SH-SY5Y (cell line): ENCODE measurements around the gene THUMPD2.

Source experiments
- GATA2 ChIP-seq: IDR thresholded peaks from 2 replicates; pipeline ENCODE4 v1.6.1; 2011; ENCODE audit warnings: mild to moderate bottlenecking, low read depth, low read length
- GATA3 ChIP-seq: IDR thresholded peaks from 2 replicates; pipeline ENCODE4 v1.6.1; 2011; ENCODE audit warnings: low read depth, mild to moderate bottlenecking, low read length, moderate library complexity

Gene THUMPD2

DNA sequence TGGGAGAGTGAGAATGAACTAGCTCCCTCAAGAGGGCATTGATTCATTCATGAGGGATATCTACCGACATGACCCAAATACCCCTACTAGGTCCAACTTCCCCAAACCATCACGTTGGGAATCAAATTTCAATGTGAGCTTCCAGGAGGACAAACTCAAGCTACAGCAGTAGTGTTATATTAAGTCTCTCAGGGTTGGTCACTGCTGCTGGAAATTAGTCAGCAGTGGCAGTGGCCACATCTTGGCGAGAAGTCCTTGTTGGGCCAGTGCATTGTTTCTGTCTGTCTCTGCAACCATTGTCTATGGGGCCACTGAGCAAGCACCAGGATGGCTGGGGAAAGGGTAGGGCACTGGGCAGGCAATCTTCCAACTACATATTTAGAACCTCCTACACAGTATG, 47.5 kb downstream of the THUMPD2 start:
- TF ChIP-seq GATA2 = no peak
- no peak for TF ChIP-seq GATA3

DNA sequence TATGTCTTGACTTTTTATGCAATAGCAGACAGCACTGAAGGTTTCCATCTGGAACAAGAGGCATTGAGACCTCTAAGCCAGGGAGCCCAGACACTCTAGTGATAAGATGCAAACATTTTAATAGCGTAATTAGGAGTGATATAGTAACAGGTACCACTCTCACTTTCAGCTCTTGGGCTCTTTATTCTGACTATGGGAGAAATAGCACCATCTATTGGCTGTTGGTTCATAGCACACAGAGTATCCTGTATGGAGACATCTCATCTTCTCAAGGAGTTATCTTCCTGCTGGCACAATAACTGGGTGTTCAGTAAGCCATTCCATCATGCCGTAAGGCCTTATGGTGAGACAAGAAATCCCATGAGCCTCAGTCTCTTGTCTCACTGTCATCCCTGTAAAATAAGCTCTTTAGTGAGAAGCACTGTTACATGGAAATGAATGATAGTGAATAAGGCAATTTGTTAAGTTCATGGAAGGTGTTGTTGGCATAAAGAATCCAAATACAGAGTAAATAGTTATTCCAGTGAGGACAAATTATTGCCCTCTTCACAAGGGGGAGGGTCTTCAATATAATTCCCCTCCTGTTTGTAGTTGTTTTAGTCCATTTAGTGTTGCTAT, 48.3 kb downstream of the THUMPD2 start:
- no peak for TF ChIP-seq GATA3
- TF ChIP-seq GATA2 = no peak

GRCh38 chr2:39730276-39730675, 48.8 kb downstream of the THUMPD2 start:
- TF ChIP-seq GATA3 (no peak), GATA2 (no peak)

DNA sequence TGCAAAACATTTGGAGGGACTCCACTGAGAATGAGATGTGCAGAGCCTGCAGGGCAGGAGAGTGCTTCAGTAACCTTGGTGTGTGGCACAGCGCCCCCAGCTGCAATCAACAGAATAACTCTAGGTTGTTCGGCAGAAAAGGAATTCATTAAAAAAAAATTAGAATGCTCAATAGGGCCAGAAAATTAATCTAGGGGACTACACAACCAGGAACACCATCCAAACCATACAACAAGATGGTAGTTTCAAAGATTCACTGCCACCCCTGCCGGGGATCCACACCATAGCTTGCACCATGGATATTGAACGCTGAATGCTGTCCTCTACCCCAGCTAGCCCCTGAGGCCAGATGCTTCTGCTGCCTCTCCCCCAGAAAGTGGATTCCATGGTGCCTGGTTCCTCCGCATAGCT, 50.1 kb downstream of the THUMPD2 start:
- TF ChIP-seq GATA2 (no peak), GATA3 (no peak)

- no peak for TF ChIP-seq GATA3
Measured at GRCh38 chr2:39725401-39725800, 53.7 kb downstream of the THUMPD2 start.

GRCh38 chr2:39724828-39725144, 54.3 kb downstream of the THUMPD2 start:
- TF ChIP-seq GATA3 (no peak), GATA2 (no peak)

GRCh38 chr2:39723946-39724827, 54.9 kb downstream of the THUMPD2 start:
- no peak for TF ChIP-seq GATA2
- no peak for TF ChIP-seq GATA3

GRCh38 chr2:39723497-39723896, 55.6 kb downstream of the THUMPD2 start:
- TF ChIP-seq GATA3 = no peak
- TF ChIP-seq GATA2 = no peak

DNA sequence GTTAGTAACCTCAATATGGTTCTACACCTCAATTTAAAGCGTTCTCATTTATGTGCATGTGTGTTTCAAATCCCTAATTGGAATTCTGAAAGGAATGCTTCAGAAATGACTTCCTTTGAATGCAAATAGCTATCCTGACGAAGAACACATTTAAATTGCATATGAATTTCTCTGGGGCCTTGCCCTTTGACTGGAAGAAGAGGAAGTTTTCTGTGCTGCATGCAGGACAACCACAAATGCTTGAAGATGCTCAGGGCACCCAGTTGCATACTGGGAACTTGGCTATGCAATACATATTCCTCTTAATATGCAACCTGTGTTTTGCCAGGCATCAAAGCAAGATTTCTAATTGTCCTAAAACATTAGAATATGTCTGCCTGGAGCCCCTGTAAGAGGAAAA, 58.1 kb downstream of the THUMPD2 start:
- TF ChIP-seq GATA2 (no peak), GATA3 (no peak)

- no peak for TF ChIP-seq GATA2
- no peak for TF ChIP-seq GATA3
Measured at GRCh38 chr2:39719317-39719716, 59.7 kb downstream of the THUMPD2 start.

DNA sequence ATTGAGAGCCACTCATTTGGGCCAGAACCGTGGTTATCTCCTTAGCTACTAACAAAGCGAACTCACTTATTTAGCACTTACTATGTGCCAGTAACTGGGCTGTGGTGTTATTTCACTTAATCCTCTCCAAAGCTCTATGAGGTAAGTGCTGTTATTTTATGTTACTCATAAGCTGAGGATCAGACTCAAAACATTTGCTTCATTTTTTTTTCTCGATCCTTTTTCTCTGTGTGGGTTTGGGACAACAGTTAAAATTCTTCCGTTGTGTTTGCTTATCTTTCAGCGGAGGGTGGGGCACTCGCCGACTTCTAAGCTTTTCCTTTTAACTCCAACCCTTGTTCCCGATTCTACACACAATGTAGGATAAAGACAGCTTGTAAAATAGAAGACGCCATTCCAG, 60.6 kb downstream of the THUMPD2 start:
- TF ChIP-seq GATA3 = no peak
- no peak for TF ChIP-seq GATA2

DNA sequence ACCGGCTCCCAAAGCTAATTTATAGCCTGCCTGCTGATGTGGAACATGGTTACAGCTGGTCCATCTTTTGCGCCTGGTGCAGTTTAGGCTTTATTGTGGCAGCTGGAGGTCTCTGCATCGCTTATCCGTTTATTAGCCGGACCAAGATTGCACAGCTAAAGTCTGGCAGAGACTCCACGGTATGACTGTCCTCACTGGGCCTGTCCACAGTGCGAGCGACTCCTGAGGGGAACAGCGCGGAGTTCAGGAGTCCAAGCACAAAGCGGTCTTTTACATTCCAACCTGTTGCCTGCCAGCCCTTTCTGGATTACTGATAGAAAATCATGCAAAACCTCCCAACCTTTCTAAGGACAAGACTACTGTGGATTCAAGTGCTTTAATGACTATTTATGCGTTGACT, 62.0 kb downstream of the THUMPD2 start:
- no peak for TF ChIP-seq GATA2
- TF ChIP-seq GATA3 = no peak

DNA sequence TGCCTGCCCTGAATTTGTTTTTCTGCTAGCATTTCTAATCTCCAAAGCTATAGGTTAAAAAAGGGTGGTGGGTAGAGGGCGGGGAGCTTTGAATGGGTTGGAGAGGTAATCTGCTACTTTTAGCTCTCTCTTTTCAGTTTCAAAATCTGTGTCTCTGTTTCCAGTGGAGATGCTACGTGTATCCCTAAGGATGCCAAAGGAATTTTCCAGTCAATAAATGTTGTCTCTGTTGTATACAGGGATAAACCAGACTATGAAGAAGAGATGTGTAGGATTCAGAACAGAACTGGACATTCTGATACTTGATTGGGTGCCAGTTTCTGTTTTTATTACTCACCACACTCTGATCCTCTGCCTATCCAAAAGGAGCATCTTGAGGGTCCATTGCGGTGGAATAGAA, 63.2 kb downstream of the THUMPD2 start:
- TF ChIP-seq GATA3 = no peak
- TF ChIP-seq GATA2 = no peak

DNA sequence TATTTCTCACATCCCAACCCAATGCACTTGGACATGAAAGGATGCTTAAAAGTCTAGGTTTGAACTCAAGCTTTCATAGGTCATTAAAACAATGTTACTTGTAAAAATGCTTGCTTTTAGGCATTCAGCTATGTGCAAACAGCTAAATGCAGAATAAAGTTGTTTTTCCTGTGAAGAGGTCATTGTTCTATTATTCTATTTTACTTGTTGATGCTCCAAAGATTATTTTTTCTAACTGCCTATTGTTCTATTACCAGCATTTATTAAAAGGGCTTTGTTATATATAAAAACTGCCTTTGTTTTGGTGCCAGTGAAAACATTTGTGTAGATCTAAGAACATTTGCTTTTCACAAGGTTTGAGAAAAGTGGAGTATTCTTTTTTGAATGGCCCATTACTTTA, 64.0 kb downstream of the THUMPD2 start:
- TF ChIP-seq GATA2 (no peak), GATA3 (no peak)

- TF ChIP-seq GATA2 (no peak), GATA3 (no peak)
Measured at GRCh38 chr2:39712953-39713352, 66.1 kb downstream of the THUMPD2 start.
